HEK293 (cell line): ENCODE results near the gene ABHD10.

Source experiments
- CTCF ChIA-PET: fragments of 350-600 bp; formaldehyde crosslinking; extraction: SDS; loops from one replicate; lab custom pipeline; 2021; ENCODE audit warnings: antibody characterized with exemption; lab: Yijun Ruan, JAX
- POLR2A ChIA-PET: fragments of 300-600 bp; formaldehyde crosslinking; extraction: SDS; loops from one replicate; lab custom pipeline; 2020; ENCODE audit warnings: antibody characterized with exemption, inconsistent platforms; lab: Yijun Ruan, JAX
- H3K27ac ChIP-seq: fragments of 200-500 bp; sonication (Bioruptor generic); 2 replicates; pipeline ENCODE4 v1.5.1; 2014; ENCODE audit warnings: low read depth, low read length, control low read depth, inconsistent platforms; ENCODE audit errors: extremely low read depth
- H3K36me3 ChIP-seq, 2 experiments: fragments of 200-500 bp in 1 of 2; sonication (Bioruptor generic) in 1 of 2; 1 replicate in 1 of 2; 2 replicates in 1 of 2; pipeline ENCODE4 v1.5.1; 2014 to 2017; ENCODE audit warnings: inconsistent platforms in 2 of 2, low read length in 2 of 2; ENCODE audit not compliant: control insufficient read depth in 2 of 2, insufficient read depth in 1 of 2
- H3K4me1 ChIP-seq: fragments of 200-500 bp; sonication (Bioruptor generic); 2 replicates; pipeline ENCODE4 v1.5.1; 2014; ENCODE audit warnings: mild to moderate bottlenecking, low read length, inconsistent platforms; ENCODE audit not compliant: control insufficient read depth, insufficient read depth
- H3K4me3 ChIP-seq: 2 replicates; pipeline ENCODE4 v1.5.1; 2011; ENCODE audit warnings: low read depth, mild to moderate bottlenecking, control low read depth, low read length, moderate library complexity
- H3K9me3 ChIP-seq: fragments of 200-500 bp; sonication (Bioruptor generic); 2 replicates; pipeline ENCODE4 v1.5.1; 2014; ENCODE audit warnings: low read depth, low read length, inconsistent platforms; ENCODE audit not compliant: control insufficient read depth, insufficient read depth
- FEZF1 ChIP-seq: fragments of 450-650 bp; formaldehyde crosslinking; IDR thresholded peaks from 2 replicates; pipeline ENCODE4 v1.5.1; 2016; ENCODE audit warnings: missing biosample characterization, missing genetic modification characterization
- HOXA7 ChIP-seq: sonication (generic); formaldehyde crosslinking; IDR thresholded peaks from 2 replicates; pipeline ENCODE4 v1.8.1; 2022; ENCODE audit warnings: missing genetic modification reagents, borderline replicate concordance
- IKZF3 ChIP-seq: fragments of 450-650 bp; IDR thresholded peaks from 2 replicates; pipeline ENCODE4 v1.5.0; 2018; ENCODE audit warnings: missing biosample characterization, mild to moderate bottlenecking, missing genetic modification characterization, moderate library complexity
- SP2 ChIP-seq: fragments of 450-650 bp; formaldehyde crosslinking; IDR thresholded peaks from 2 replicates; pipeline ENCODE4 v1.5.1; 2016; ENCODE audit warnings: missing biosample characterization, missing genetic modification characterization
- TRIM28 ChIP-seq: IDR thresholded peaks from 2 replicates; pipeline ENCODE4 v1.6.1; 2011; ENCODE audit warnings: low read length, control low read depth, borderline replicate concordance
- TSHZ1 ChIP-seq: fragments of 450-650 bp; formaldehyde crosslinking; IDR thresholded peaks from 2 replicates; pipeline ENCODE4 v1.5.1; 2016; ENCODE audit warnings: missing biosample characterization, missing genetic modification characterization, borderline replicate concordance
- ZBTB1 ChIP-seq: fragments of 450-650 bp; formaldehyde crosslinking; IDR thresholded peaks from 2 replicates; pipeline ENCODE4 v1.5.1; 2016; ENCODE audit warnings: missing biosample characterization, missing genetic modification characterization
- ZBTB20 ChIP-seq: fragments of 450-650 bp; formaldehyde crosslinking; IDR thresholded peaks from 2 replicates; pipeline ENCODE4 v1.5.1; 2016; ENCODE audit warnings: missing biosample characterization, missing genetic modification characterization
- ZBTB7A ChIP-seq: fragments of 450-650 bp; formaldehyde crosslinking; IDR thresholded peaks from 2 replicates; pipeline ENCODE4 v1.5.1; 2016; ENCODE audit warnings: low read depth, missing biosample characterization, missing genetic modification characterization
- ZNF121 ChIP-seq: fragments of 450-650 bp; formaldehyde crosslinking; IDR thresholded peaks from 2 replicates; pipeline ENCODE4 v1.5.1; 2016; ENCODE audit warnings: missing biosample characterization, missing genetic modification characterization
- ZNF354C ChIP-seq: fragments of 450-650 bp; formaldehyde crosslinking; IDR thresholded peaks from 2 replicates; pipeline ENCODE4 v1.5.1; 2016; ENCODE audit warnings: missing biosample characterization, missing genetic modification characterization, low read depth, borderline replicate concordance
- ZNF416 ChIP-seq: fragments of 450-650 bp; formaldehyde crosslinking; IDR thresholded peaks from 2 replicates; pipeline ENCODE4 v1.5.1; 2016; ENCODE audit warnings: missing biosample characterization, missing genetic modification characterization
- ZNF677 ChIP-seq: fragments of 450-650 bp; IDR thresholded peaks from 2 replicates; pipeline ENCODE4 v1.5.0; 2018; ENCODE audit warnings: missing biosample characterization, mild to moderate bottlenecking, missing genetic modification characterization, moderate library complexity
- ZNF76 ChIP-seq: fragments of 450-650 bp; formaldehyde crosslinking; IDR thresholded peaks from 2 replicates; pipeline ENCODE4; 2016; ENCODE audit warnings: low read depth, missing biosample characterization, missing genetic modification characterization, borderline replicate concordance
- ZNF768 ChIP-seq: fragments of 450-650 bp; formaldehyde crosslinking; IDR thresholded peaks from 2 replicates; pipeline ENCODE4 v1.5.1; 2018; ENCODE audit warnings: missing biosample characterization, mild to moderate bottlenecking, missing genetic modification characterization
- ZSCAN18 ChIP-seq: fragments of 450-650 bp; formaldehyde crosslinking; IDR thresholded peaks from 2 replicates; pipeline ENCODE4 v1.5.1; 2016; ENCODE audit warnings: missing biosample characterization, missing genetic modification characterization
- ZXDB ChIP-seq: fragments of 450-650 bp; formaldehyde crosslinking; IDR thresholded peaks from 2 replicates; pipeline ENCODE4 v1.5.1; 2016; ENCODE audit warnings: missing biosample characterization, missing genetic modification characterization
- TF ChIP-seq, protein P1 (sequence below): sonication (generic); formaldehyde crosslinking; IDR thresholded peaks from 2 replicates; pipeline ENCODE4 v1.8.1; 2022; ENCODE audit warnings: mild to moderate bottlenecking, moderate library complexity, missing genetic modification reagents
- TF ChIP-seq, protein P2 (sequence below): fragments of 450-650 bp; formaldehyde crosslinking; IDR thresholded peaks from 2 replicates; pipeline ENCODE4 v1.5.1; 2016; ENCODE audit warnings: missing biosample characterization, missing genetic modification characterization

Gene ABHD10

DNA sequence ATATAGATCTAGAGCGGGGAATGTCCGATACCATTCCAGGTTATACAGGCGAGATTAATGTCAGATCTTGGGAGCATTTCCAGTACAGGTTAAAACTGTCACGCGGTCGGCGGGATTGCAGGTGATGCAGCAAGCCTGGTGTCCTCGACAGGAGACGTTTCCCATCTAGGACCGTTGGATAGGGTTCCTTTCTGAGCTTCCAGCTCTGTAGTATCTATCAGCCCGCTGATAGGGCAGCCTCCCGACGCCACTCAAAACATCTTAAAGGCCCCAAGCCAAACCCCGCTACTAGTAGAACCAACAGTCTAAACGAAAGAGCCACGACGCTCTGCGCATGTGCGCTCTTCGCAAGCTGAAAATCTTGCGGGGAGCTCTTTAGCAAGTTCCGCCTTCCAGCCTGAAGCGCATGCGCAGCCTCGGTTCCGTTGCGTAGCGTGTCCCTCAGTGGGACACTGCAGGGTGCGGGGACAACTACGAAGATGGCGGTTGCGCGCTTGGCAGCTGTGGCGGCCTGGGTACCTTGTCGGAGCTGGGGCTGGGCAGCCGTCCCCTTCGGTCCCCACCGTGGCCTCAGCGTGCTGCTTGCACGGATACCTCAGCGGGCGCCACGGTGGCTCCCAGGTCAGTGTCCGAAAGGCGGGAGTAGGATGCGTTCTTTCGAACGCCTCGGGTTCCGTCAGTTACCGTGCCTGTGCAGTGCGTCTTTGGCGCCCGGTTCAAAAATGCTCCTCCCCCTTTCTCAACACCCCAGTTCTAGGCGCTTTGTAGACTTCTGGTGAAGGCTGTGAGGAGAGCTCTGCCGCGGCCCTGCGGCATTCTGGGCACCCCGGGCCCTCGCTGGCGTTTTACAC, at the start of gene ABHD10 (continued):
- TF ChIP-seq TSHZ1 = no peak
- TF ChIP-seq, protein P1, sequence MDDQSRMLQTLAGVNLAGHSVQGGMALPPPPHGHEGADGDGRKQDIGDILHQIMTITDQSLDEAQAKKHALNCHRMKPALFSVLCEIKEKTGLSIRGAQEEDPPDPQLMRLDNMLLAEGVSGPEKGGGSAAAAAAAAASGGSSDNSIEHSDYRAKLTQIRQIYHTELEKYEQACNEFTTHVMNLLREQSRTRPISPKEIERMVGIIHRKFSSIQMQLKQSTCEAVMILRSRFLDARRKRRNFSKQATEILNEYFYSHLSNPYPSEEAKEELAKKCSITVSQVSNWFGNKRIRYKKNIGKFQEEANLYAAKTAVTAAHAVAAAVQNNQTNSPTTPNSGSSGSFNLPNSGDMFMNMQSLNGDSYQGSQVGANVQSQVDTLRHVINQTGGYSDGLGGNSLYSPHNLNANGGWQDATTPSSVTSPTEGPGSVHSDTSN (CRISPR knock-in tag) = peak; percentile 73; the same call in 1 of the 2 replicates
- TF ChIP-seq ZNF121 (tag by site-specific recombination) = no peak
- TF ChIP-seq SP2 (tag by site-specific recombination) = peak; percentile 62
- no peak for TF ChIP-seq HOXA7
- no peak for TF ChIP-seq ZNF354C (tag by site-specific recombination)
- TF ChIP-seq ZNF677 (tag by site-specific recombination) = no peak
- no peak for TF ChIP-seq ZNF416 (tag by site-specific recombination)
- TF ChIP-seq ZXDB (tag by site-specific recombination) = peak; percentile 65; the same call in 1 of the 2 replicates
- TF ChIP-seq FEZF1 = no peak
- peak; percentile 22; the same call in 1 of the 2 replicates for TF ChIP-seq ZBTB20
- 0 out of 2 replicates have a peak, but pooled peaks have one; percentile 18 for TF ChIP-seq ZBTB1 (tag by site-specific recombination)
- peak; percentile 54; the same call in 1 of the 2 replicates for TF ChIP-seq ZNF76 (tag by site-specific recombination)
- TF ChIP-seq ZBTB7A (tag by site-specific recombination) = 0 out of 2 replicates have a peak, but pooled peaks have one; percentile 24

DNA sequence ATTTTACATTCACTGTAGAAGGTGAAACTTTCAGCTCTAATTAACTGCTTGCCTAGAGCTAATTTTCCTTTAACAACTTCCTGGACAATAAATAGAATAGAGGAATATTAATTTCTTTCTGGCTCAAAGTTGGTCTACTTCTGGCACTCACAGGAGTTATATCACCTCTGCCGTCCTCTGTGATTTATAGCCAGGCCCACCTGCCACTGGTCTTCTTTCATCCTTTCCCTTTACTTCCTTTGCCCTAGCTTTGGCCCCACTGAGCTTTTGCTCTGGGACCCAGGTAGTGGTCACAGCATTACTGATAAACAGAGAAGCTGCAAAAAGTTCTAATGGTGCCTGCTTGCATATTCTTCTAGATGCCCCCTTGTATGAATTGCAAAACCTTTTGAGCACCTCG, 49.3 kb upstream of the ABHD10 start:
- POLR2A ChIA-PET = no interaction called here
- CTCF ChIA-PET = no interaction called here
- Histone ChIP-seq H3K9me3 (no peaks in the 10 kb centered on the region), H3K36me3 (no peaks in the 10 kb centered on the region), H3K4me3 (no peak overlapping the region), H3K27ac (no peak overlapping the region), H3K4me1 (no peaks in the 10 kb centered on the region)
- TF ChIP-seq, protein P2, sequence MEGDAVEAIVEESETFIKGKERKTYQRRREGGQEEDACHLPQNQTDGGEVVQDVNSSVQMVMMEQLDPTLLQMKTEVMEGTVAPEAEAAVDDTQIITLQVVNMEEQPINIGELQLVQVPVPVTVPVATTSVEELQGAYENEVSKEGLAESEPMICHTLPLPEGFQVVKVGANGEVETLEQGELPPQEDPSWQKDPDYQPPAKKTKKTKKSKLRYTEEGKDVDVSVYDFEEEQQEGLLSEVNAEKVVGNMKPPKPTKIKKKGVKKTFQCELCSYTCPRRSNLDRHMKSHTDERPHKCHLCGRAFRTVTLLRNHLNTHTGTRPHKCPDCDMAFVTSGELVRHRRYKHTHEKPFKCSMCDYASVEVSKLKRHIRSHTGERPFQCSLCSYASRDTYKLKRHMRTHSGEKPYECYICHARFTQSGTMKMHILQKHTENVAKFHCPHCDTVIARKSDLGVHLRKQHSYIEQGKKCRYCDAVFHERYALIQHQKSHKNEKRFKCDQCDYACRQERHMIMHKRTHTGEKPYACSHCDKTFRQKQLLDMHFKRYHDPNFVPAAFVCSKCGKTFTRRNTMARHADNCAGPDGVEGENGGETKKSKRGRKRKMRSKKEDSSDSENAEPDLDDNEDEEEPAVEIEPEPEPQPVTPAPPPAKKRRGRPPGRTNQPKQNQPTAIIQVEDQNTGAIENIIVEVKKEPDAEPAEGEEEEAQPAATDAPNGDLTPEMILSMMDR (tag by site-specific recombination) = no peak
- no peak for TF ChIP-seq TRIM28
- no peak for TF ChIP-seq ZSCAN18 (tag by site-specific recombination)
- TF ChIP-seq IKZF3 (tag by site-specific recombination) = no peak
- TF ChIP-seq ZBTB20 = no peak
- no peak for TF ChIP-seq ZNF768
